Glutamatergic neuron (in vitro differentiated cells): ENCODE results near the gene ZNF501. TPM values are rescaled to one million over a fixed set of nuclear protein-coding genes. Genes with fewer than 3 reads are reported as not detected.

ENCODE experiments used
- DNase-seq: peaks from one replicate; pipeline ENCODE4 v3.0.0; 2022
- H3K27ac Mint-ChIP-seq: one replicate; pipeline ENCODE4 v1.8.0; 2020; ENCODE audit warnings: mild to moderate bottlenecking, mixed read lengths, inconsistent platforms; ENCODE audit not compliant: unreplicated experiment
- H3K27me3 Mint-ChIP-seq: one replicate; pipeline ENCODE4 v1.8.0; 2020; ENCODE audit warnings: mild to moderate bottlenecking, moderate library complexity, mixed read lengths, inconsistent platforms; ENCODE audit not compliant: unreplicated experiment
- H3K36me3 Mint-ChIP-seq: one replicate; pipeline ENCODE4 v1.8.0; 2020; ENCODE audit warnings: mild to moderate bottlenecking, mixed read lengths, inconsistent platforms; ENCODE audit not compliant: unreplicated experiment
- H3K4me1 Mint-ChIP-seq: one replicate; pipeline ENCODE4 v1.8.0; 2020; ENCODE audit warnings: mild to moderate bottlenecking, low read depth, mixed read lengths, inconsistent platforms; ENCODE audit not compliant: unreplicated experiment
- H3K4me3 Mint-ChIP-seq: one replicate; pipeline ENCODE4 v1.8.0; 2020; ENCODE audit warnings: mild to moderate bottlenecking, mixed read lengths, inconsistent platforms; ENCODE audit not compliant: unreplicated experiment
- H3K9me3 Mint-ChIP-seq: one replicate; pipeline ENCODE4 v1.8.0; 2020; ENCODE audit warnings: mild to moderate bottlenecking, moderate library complexity, mixed read lengths, inconsistent platforms; ENCODE audit not compliant: unreplicated experiment
- CTCF ChIP-seq: fragments of 200-600 bp; sonication (generic); IDR thresholded peaks from one replicate; pipeline ENCODE4 v1.5.0; 2021; ENCODE audit not compliant: partially characterized antibody, unreplicated experiment
- total RNA-seq: library from RNA; stranded (reverse); fragmentation: NEBNext Ultra II Directional; extraction: Animal tissue kit (Norgen Biotek cat#: 25700); gene quantifications from one replicate; pipeline ENCODE4 v1.2.1, GENCODE V29; 2021; ENCODE audit not compliant: unreplicated experiment

Gene ZNF501
- total RNA-seq, 1 donor from 2014 or later = 6.2 TPM

DNA sequence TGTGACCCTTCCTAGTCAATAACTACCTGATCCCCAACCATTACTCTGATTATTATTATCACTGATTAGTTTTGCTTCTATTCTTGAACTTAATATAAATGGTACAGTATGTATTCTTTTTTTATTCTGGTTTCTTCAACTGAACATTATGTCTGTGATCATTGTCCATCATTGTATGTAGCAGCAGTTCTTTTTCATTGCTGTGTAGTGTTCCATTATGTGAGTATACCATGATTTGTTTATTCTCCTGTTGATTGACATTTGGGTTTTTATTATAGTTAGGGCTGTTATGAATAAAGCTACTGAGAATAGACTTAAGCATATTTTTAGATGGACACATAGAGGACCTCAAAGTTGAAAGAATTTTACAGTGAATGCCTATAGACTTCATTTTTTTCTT lies 34.8 kb downstream of the ZNF501 start:
- Mint-ChIP-seq H3K27me3 (peaks cover 4% of the 10 kb centered on the region), H3K27ac (no peak overlapping the region), H3K9me3 (peaks cover 11% of the 10 kb centered on the region), H3K36me3 (peaks cover 18% of the 10 kb centered on the region), H3K4me3 (no peak overlapping the region), H3K4me1 (peaks cover 6% of the 10 kb centered on the region)
- DNase-seq = no peak
- no peak for TF ChIP-seq CTCF

DNA sequence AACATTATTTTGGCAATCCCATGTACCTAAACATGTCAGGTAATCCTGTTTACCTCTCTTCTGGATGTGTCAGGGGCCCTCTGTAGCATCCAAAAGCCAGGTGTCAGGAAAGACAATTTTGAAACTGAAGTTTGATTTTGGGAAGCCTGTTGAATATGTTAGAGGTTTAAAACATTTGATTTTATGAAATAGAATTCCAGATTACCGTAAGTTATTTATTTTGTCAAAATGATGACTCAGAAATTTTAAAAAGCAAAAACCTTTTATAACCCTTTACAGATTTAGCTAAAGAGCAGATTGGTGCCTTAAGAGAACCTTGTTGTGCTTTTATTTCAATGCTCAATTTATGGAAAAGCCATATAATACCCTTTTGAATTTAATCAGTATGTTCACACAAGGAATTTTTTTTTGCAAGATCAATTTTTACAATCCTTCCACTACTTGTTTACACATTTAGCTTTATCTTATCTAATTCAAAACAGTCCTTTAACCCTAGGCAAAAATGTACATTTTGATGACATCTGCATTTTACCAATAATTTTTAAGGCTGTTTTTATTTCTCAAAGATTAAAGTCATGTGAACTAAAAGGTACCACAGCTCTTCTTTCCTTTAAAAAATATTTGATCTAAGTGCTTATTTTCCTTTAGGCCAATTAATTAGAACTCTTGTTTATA lies 42.1 kb downstream of the ZNF501 start:
- no peak for DNase-seq
- H3K36me3 Mint-ChIP-seq = peaks cover 40% of the 10 kb centered on the region
- no peak overlapping the region for H3K4me3 Mint-ChIP-seq
- H3K9me3 Mint-ChIP-seq = peaks cover 6% of the 10 kb centered on the region
- no peaks in the 10 kb centered on the region for H3K4me1 Mint-ChIP-seq
- no peaks in the 10 kb centered on the region for H3K27me3 Mint-ChIP-seq
- no peak overlapping the region for H3K27ac Mint-ChIP-seq
- TF ChIP-seq CTCF = no peak

GRCh38 chr3:44772099-44772442 lies 42.6 kb downstream of the ZNF501 start:
- DNase-seq = no peak
- no peaks in the 10 kb centered on the region for H3K4me1 Mint-ChIP-seq
- no peak overlapping the region for H3K27ac Mint-ChIP-seq
- H3K36me3 Mint-ChIP-seq = peaks cover 40% of the 10 kb centered on the region
- no peak for TF ChIP-seq CTCF
- H3K4me3 Mint-ChIP-seq = no peak overlapping the region
- H3K9me3 Mint-ChIP-seq = peaks cover 6% of the 10 kb centered on the region
- H3K27me3 Mint-ChIP-seq = no peaks in the 10 kb centered on the region

- no peak for TF ChIP-seq CTCF
- Mint-ChIP-seq H3K9me3 (no peaks in the 10 kb centered on the region), H3K27ac (no peak overlapping the region), H3K4me3 (no peak overlapping the region), H3K4me1 (no peaks in the 10 kb centered on the region), H3K27me3 (no peaks in the 10 kb centered on the region), H3K36me3 (no peaks in the 10 kb centered on the region)
- DNase-seq = no peak
These were observed 53.5 kb downstream of the ZNF501 start for GRCh38 chr3:44782891-44783290.

Other genes starting within 250 kb of the ZNF501 start
- gene ZKSCAN7, start 174.4 kb upstream of the ZNF501 start, total RNA-seq = 20.6 TPM
- gene ZNF660, start 144.7 kb upstream of the ZNF501 start, total RNA-seq = 35.4 TPM
- gene ZNF197, start 104.6 kb upstream of the ZNF501 start, total RNA-seq = 49.0 TPM
- gene ZNF35, start 80.9 kb upstream of the ZNF501 start, total RNA-seq = 29.8 TPM
- 0.32 TPM for gene ZNF502, start 17.0 kb upstream of the ZNF501 start, total RNA-seq
- gene KIAA1143, start 32.0 kb downstream of the ZNF501 start, total RNA-seq = 23.0 TPM
- gene KIF15, start 32.2 kb downstream of the ZNF501 start, total RNA-seq = 5.8 TPM
- 9.6 TPM for gene TMEM42, start 132.3 kb downstream of the ZNF501 start, total RNA-seq
- gene TGM4, start 145.0 kb downstream of the ZNF501 start, total RNA-seq = not detected
- 52.4 TPM for gene ZDHHC3, start 246.5 kb downstream of the ZNF501 start, total RNA-seq
- gene EXOSC7, start 246.6 kb downstream of the ZNF501 start, total RNA-seq = 30.9 TPM